H1 (cell line): ENCODE measurements around the gene CTNS. TPM values are rescaled to one million over a fixed set of nuclear protein-coding genes. Genes with fewer than 3 reads are reported as not detected.

Source experiments
- CTCF ChIA-PET: fragments of 300-600 bp; sonication (Branson Sonifier 250); formaldehyde crosslinking; loops from one replicate; lab custom pipeline; 2021; ENCODE audit not compliant: partially characterized antibody; lab: Charles Lee
- POLR2A ChIA-PET: fragments of 300-600 bp; sonication (Branson Sonifier 250); formaldehyde crosslinking; loops from one replicate; lab custom pipeline; 2021; ENCODE audit warnings: inconsistent platforms; ENCODE audit not compliant: partially characterized antibody; lab: Charles Lee
- DNase-seq, 2 experiments: peaks; one replicate each; pipeline versions ENCODE4 v3.0.0 to v3.0.0-alpha.2; 2010 to 2022; ENCODE audit warnings: low spot score in 2 of 2, low read depth in 1 of 2, mixed read lengths in 1 of 2
- FAIRE-seq: peaks from 2 replicates; lab custom pipeline; 2011; peaks lifted over from hg19 to GRCh38; lab: Jason Lieb, UNC
- H2AFZ ChIP-seq: 2 replicates; pipeline ENCODE4 v1.8.1; 2012; ENCODE audit warnings: low read length, inconsistent platforms
- H2AK5ac ChIP-seq: 2 replicates; pipeline ENCODE4 v1.6.1; 2013; ENCODE audit warnings: low read depth, low read length
- H2BK120ac ChIP-seq: replicated peaks from 2 replicates; pipeline ENCODE3; 2013; ENCODE audit warnings: low read depth, low read length, inconsistent platforms
- H2BK12ac ChIP-seq: 2 replicates; pipeline ENCODE4 v1.6.1; 2013; ENCODE audit warnings: low read depth, low read length
- H2BK15ac ChIP-seq: 2 replicates; pipeline ENCODE4 v1.6.1; 2013; ENCODE audit warnings: low read length
- H2BK20ac ChIP-seq: 2 replicates; pipeline ENCODE4 v1.6.1; 2013; ENCODE audit warnings: low read length
- H2BK5ac ChIP-seq: 2 replicates; pipeline ENCODE4 v1.6.1; 2013; ENCODE audit warnings: low read depth, low read length
- H3K14ac ChIP-seq: 2 replicates; pipeline ENCODE4 v1.6.1; 2013; ENCODE audit warnings: inconsistent platforms; ENCODE audit not compliant: insufficient read length
- H3K18ac ChIP-seq: 2 replicates; pipeline ENCODE4 v1.6.1; 2013; ENCODE audit warnings: low read length; ENCODE audit errors: extremely low read depth
- H3K23ac ChIP-seq: 2 replicates; pipeline ENCODE4 v1.6.1; 2013; ENCODE audit warnings: inconsistent platforms; ENCODE audit not compliant: insufficient read length
- H3K23me2 ChIP-seq: 2 replicates; pipeline ENCODE4 v1.6.1; 2013; ENCODE audit warnings: low read depth, low read length
- H3K27ac ChIP-seq: 2 replicates; pipeline ENCODE4 v1.6.1; 2011; ENCODE audit warnings: low read depth, low read length, inconsistent platforms
- H3K27me3 ChIP-seq, 4 experiments: replicated peaks in 1 of 4; 1 replicate in 1 of 4; 2 replicates in 3 of 4; pipeline versions ENCODE4 v1.6.1 to v1.8.1; 2011 to 2013; ENCODE audit warnings: low read length in 3 of 4, mild to moderate bottlenecking in 3 of 4, inconsistent platforms in 2 of 4, mixed read lengths in 2 of 4, moderate library complexity in 1 of 4; ENCODE audit not compliant: control insufficient read depth in 3 of 4, insufficient read depth in 3 of 4; ENCODE audit errors: extremely low read depth in 1 of 4
- H3K36me3 ChIP-seq, 4 experiments: 2 replicates each; pipeline versions ENCODE4 v1.6.1 to v1.8.1; 2011 to 2013; ENCODE audit warnings: mild to moderate bottlenecking in 4 of 4, low read length in 3 of 4, moderate library complexity in 2 of 4, control low read depth in 1 of 4, inconsistent platforms in 1 of 4; ENCODE audit not compliant: insufficient read depth in 4 of 4, control insufficient read depth in 2 of 4
- H3K4ac ChIP-seq: replicated peaks from 2 replicates; pipeline ENCODE3; 2013; ENCODE audit warnings: low read length, low read depth, mixed read lengths, inconsistent platforms; ENCODE audit not compliant: insufficient read length
- H3K4me1 ChIP-seq, 4 experiments: replicated peaks in 1 of 4; 1 replicate in 1 of 4; 2 replicates in 3 of 4; pipeline versions ENCODE4 v1.6.1 to v1.8.1; 2011 to 2013; ENCODE audit warnings: low read length in 3 of 4, inconsistent platforms in 2 of 4, mixed read lengths in 1 of 4; ENCODE audit not compliant: insufficient read depth in 4 of 4, control insufficient read depth in 3 of 4
- H3K4me2 ChIP-seq, 2 experiments: 2 replicates each; pipeline versions ENCODE4 v1.6.1 to v1.8.1; 2011 to 2013; ENCODE audit warnings: low read depth in 2 of 2, low read length in 2 of 2, control low read depth in 1 of 2, inconsistent platforms in 1 of 2, mild to moderate bottlenecking in 1 of 2; ENCODE audit not compliant: insufficient read depth in 1 of 2
- H3K4me3 ChIP-seq, 4 experiments: fragments of 200-600, 300-600 bp in 1 of 4; sonication (generic), shearing (Covaris generic), sonication (Bioruptor Twin) in 1 of 4; 2 replicates each; pipeline versions ENCODE4 v1.5.1 to v1.8.1; 2011 to 2016; ENCODE audit warnings: low read length in 4 of 4, low read depth in 3 of 4, control low read depth in 2 of 4, inconsistent platforms in 2 of 4, mild to moderate bottlenecking in 2 of 4, mixed read lengths in 1 of 4, moderate library complexity in 1 of 4; ENCODE audit not compliant: insufficient read depth in 2 of 4; ENCODE audit errors: extremely low read depth in 1 of 4
- H3K56ac ChIP-seq: replicated peaks from 2 replicates; pipeline ENCODE3; 2013; ENCODE audit warnings: low read depth, mild to moderate bottlenecking, mixed read lengths, low read length, inconsistent platforms; ENCODE audit not compliant: insufficient read length
- H3K79me1 ChIP-seq: 2 replicates; pipeline ENCODE4 v1.6.1; 2013; ENCODE audit warnings: low read depth, low read length, control low read depth
- H3K79me2 ChIP-seq, 2 experiments: 2 replicates each; pipeline versions ENCODE4 v1.6.1 to v1.8.1; 2012 to 2013; ENCODE audit warnings: low read length in 2 of 2, mild to moderate bottlenecking in 2 of 2, inconsistent platforms in 1 of 2; ENCODE audit not compliant: insufficient read depth in 2 of 2, control insufficient read depth in 1 of 2
- H3K9ac ChIP-seq, 4 experiments: replicated peaks in 1 of 4; 1 replicate in 1 of 4; 2 replicates in 3 of 4; pipeline versions ENCODE4 v1.6.1 to v1.8.1; 2011 to 2013; ENCODE audit warnings: low read depth in 3 of 4, low read length in 3 of 4, control low read depth in 2 of 4, mild to moderate bottlenecking in 2 of 4, moderate library complexity in 2 of 4, inconsistent platforms in 1 of 4; ENCODE audit errors: extremely low read depth in 1 of 4
- H3K9me3 ChIP-seq, 2 experiments: 2 replicates each; pipeline versions ENCODE4 v1.6.1 to v1.8.1; 2012 to 2013; ENCODE audit warnings: mild to moderate bottlenecking in 2 of 2, moderate library complexity in 2 of 2, control low read depth in 1 of 2, inconsistent platforms in 1 of 2, low read depth in 1 of 2, low read length in 1 of 2, mixed read lengths in 1 of 2; ENCODE audit not compliant: insufficient read depth in 2 of 2
- H4K20me1 ChIP-seq, 2 experiments: replicated peaks in 1 of 2; 2 replicates each; pipeline versions ENCODE3 to v1.8.1; 2011 to 2013; ENCODE audit warnings: inconsistent platforms in 2 of 2, low read length in 2 of 2, mild to moderate bottlenecking in 1 of 2; ENCODE audit not compliant: insufficient read depth in 2 of 2, control insufficient read depth in 1 of 2
- H4K5ac ChIP-seq: 2 replicates; pipeline ENCODE4 v1.6.1; 2013; ENCODE audit warnings: low read length, low read depth, mixed read lengths, inconsistent platforms; ENCODE audit not compliant: insufficient read length
- H4K8ac ChIP-seq: 2 replicates; pipeline ENCODE4 v1.8.0; 2013; ENCODE audit warnings: mild to moderate bottlenecking, moderate library complexity, low read length, inconsistent platforms; ENCODE audit not compliant: insufficient read depth; ENCODE audit errors: extremely low read depth
- H4K91ac ChIP-seq: replicated peaks from 2 replicates; pipeline ENCODE3; 2013; ENCODE audit warnings: low read length, mixed read lengths, inconsistent platforms; ENCODE audit not compliant: insufficient read length
- E2F6 ChIP-seq: IDR thresholded peaks from 2 replicates; pipeline ENCODE4 v1.6.1; 2012; ENCODE audit warnings: inconsistent platforms
- GABPA ChIP-seq: IDR thresholded peaks from 2 replicates; pipeline ENCODE4 v1.6.1; 2011; ENCODE audit warnings: mild to moderate bottlenecking, low read length, moderate library complexity, borderline replicate concordance; ENCODE audit not compliant: insufficient read depth
- KDM1A ChIP-seq: fragments of 200-600, 300-600 bp; sonication (generic); IDR thresholded peaks from 2 replicates; pipeline ENCODE4 v1.7.1; 2016; ENCODE audit warnings: mild to moderate bottlenecking, low read length, borderline replicate concordance
- NANOG ChIP-seq: IDR thresholded peaks from 2 replicates; pipeline ENCODE4 v1.6.1; 2011; ENCODE audit warnings: low read length, low read depth, mild to moderate bottlenecking, inconsistent platforms; ENCODE audit not compliant: insufficient read depth, poor library complexity, severe bottlenecking
- POLR2AphosphoS5 ChIP-seq: IDR thresholded peaks from 2 replicates; pipeline ENCODE4 v1.6.1; 2011; ENCODE audit warnings: low read depth, low read length
- RAD21 ChIP-seq, 2 experiments: IDR thresholded peaks in 1 of 2; conservative IDR thresholded peaks in 1 of 2; 2 replicates each; pipeline ENCODE4 v1.6.1; 2011; ENCODE audit warnings: low read depth in 2 of 2, low read length in 2 of 2, improper control_type of control experiment in 1 of 2, inconsistent platforms in 1 of 2, mild to moderate bottlenecking in 1 of 2, moderate library complexity in 1 of 2
- SIN3A ChIP-seq, 2 experiments: IDR thresholded peaks in 1 of 2; conservative IDR thresholded peaks in 1 of 2; 2 replicates each; pipeline ENCODE4 v1.6.1; 2011 to 2012; ENCODE audit warnings: low read length in 2 of 2, improper control_type of control experiment in 1 of 2, low read depth in 1 of 2, mild to moderate bottlenecking in 1 of 2
- USF2 ChIP-seq: IDR thresholded peaks from 2 replicates; pipeline ENCODE4 v1.6.1; 2011; ENCODE audit warnings: low read length, improper control_type of control experiment
- YY1 ChIP-seq: IDR thresholded peaks from 2 replicates; pipeline ENCODE4 v1.6.1; 2011; ENCODE audit warnings: low read depth, mild to moderate bottlenecking, low read length
- WGBS, 2 experiments: shearing (Covaris generic) in 1 of 2; methylation state at CpG; one replicate each; pipeline versions ENCODE4 v1.1.6 to v1.1.7; 2013 to 2015; ENCODE audit warnings: low lambda C conversion rate in 2 of 2, mixed read lengths in 2 of 2, inconsistent platforms in 1 of 2, low coverage in 1 of 2, missing lambda C conversion rate in 1 of 2; ENCODE audit not compliant: insufficient replicate concordance in 2 of 2, insufficient coverage in 1 of 2, insufficient read length in 1 of 2; ENCODE audit errors: extremely low coverage in 1 of 2, missing lambda C conversion rate in 1 of 2; 5-methylcytosine and 5-hydroxymethylcytosine counted together
- polyA plus RNA-seq, 7 experiments: library from polyadenylated mRNA; depleted of rRNA in 3 of 7; stranded (reverse) in 5 of 7; unstranded in 2 of 7; fragments of >200 nt in 5 of 7; fragments of 200-250 nt in 2 of 7; gene quantifications; 1 replicate in 5 of 7; 2 replicates in 1 of 7; 4 replicates in 1 of 7; pipeline versions ENCODE4 v1.2.1 to v1.2.3, GENCODE V29; 2011 to 2013; ENCODE audit warnings: missing spikeins in 2 of 7, mixed read lengths in 2 of 7
- total RNA-seq: library from RNA; stranded (reverse); fragmentation: NEBNext Ultra II Directional; extraction: Animal tissue kit (Norgen Biotek cat#: 25700); gene quantifications from 2 replicates; pipeline ENCODE4 v1.2.1, GENCODE V29; 2021

CTNS gene
- total and polyA plus RNA-seq, 2 of the 8 experiments (the other 6 are each of a cell fraction or from before 2014, with no cell fraction given): 11.6 to 12.9 TPM

- Histone ChIP-seq H3K56ac (no peak overlapping the region), H4K5ac (no peak overlapping the region), H4K20me1 (peaks cover 0 to 3% of the 10 kb centered on the region in 2 experiments), H3K4ac (no peak overlapping the region), H3K79me2 (no peaks in the 10 kb centered on the region), H3K4me1 (no peaks in the 10 kb centered on the region), H2AK5ac (no peak overlapping the region), H3K79me1 (no peaks in the 10 kb centered on the region), H3K4me3 (no peak overlapping the region), H2BK20ac (no peak overlapping the region), H3K18ac (no peak overlapping the region), H3K27ac (no peak overlapping the region), H3K4me2 (no peak overlapping the region), H2BK120ac (no peak overlapping the region), H3K23ac (no peak overlapping the region), H4K8ac (no peak overlapping the region), H4K91ac (no peak overlapping the region), H3K9me3 (peaks cover 0 to 4% of the 10 kb centered on the region in 2 experiments; a peak in 1 of 4 replicates), H3K9ac (no peak overlapping the region), H2BK15ac (no peak overlapping the region), H2BK12ac (no peak overlapping the region), H2BK5ac (peak overlapping the region; percentile 31; the same call in 1 of the 2 replicates), H3K23me2 (no peaks in the 10 kb centered on the region), H3K27me3 (no peaks in the 10 kb centered on the region), H3K36me3 (peaks cover 0 to 16% (median 4%) of the 10 kb centered on the region in 4 experiments; a peak in 5 of 8 replicates), H2AFZ (no peak overlapping the region), H3K14ac (no peak overlapping the region)
- CTCF ChIA-PET: interaction anchor here (0.6 to 4.2 kb wide), 28 partner anchors 9 to 765 kb away, joined by 3 to 30 read pairs (median 4); partner anchors contain the start of genes HASPIN and P2RX5
- FAIRE-seq (peak; percentile 65), DNase-seq (peak in 1 of 2 experiments; percentile 64)
- 70% methylated on average over 16 of the region's 16 CpGs; no CpG with 5 or more reads in 1 of the 2 experiments for WGBS, 2 experiments
- POLR2A ChIA-PET: interaction anchor here (1.0 to 1.9 kb wide), 5 partner anchors 11 to 52 kb away, joined by 3 to 8 read pairs (median 3); no protein-coding TSS in a partner anchor
- peak in 1 of 2 experiments; percentile 64; a peak in 1 of 4 replicates for TF ChIP-seq SIN3A (conservative IDR thresholded peaks at IDR 0.05 in 1 of 2, IDR thresholded peaks at IDR 0.05 in 1 of 2; ENCODE audit: low read depth in 1 of 2, low read length in 2 of 2)
- TF ChIP-seq YY1: peak; percentile 61; the same call in 1 of the 2 replicates
- no peak for TF ChIP-seq E2F6
- no peak for TF ChIP-seq NANOG
- peak; percentile 42 to 67 for TF ChIP-seq RAD21 (IDR thresholded peaks at IDR 0.05 in 1 of 2, conservative IDR thresholded peaks at IDR 0.05 in 1 of 2; ENCODE audit: low read depth in 2 of 2, low read length in 2 of 2)
- TF ChIP-seq POLR2AphosphoS5: no peak
- TF ChIP-seq GABPA: no peak
- TF ChIP-seq KDM1A: no peak
- TF ChIP-seq USF2: no peak
Observed at GRCh38 chr17:3602499-3602898, 34.1 kb upstream of the CTNS start.
